ENCODE measurements around the gene SUGCT. TPM values are rescaled to one million over a fixed set of nuclear protein-coding genes. Genes with fewer than 3 reads are reported as not detected.
"Not testable (repeated sequence)": the region's sequence is repeated elsewhere in the genome, so short reads cannot be mapped to it uniquely, and the experiment has no call there.

SUGCT gene
- total RNA-seq, 1 experiment from 2014 or later, result 14.4 TPM

- in situ Hi-C loops (cut with HindIII; ENCODE audit: low pct_unique_long_range_greater_than_20kb, low sequenced_read_pairs), result no loop called here
- DNase-seq (ENCODE audit: low read depth, low spot score), result no peak
These were observed 41.1 kb downstream of the SUGCT start for GRCh38 chr7:40175725-40176510.

- DNase-seq (ENCODE audit: low read depth, low spot score), result no peak
- in situ Hi-C loops (cut with HindIII; ENCODE audit: low pct_unique_long_range_greater_than_20kb, low sequenced_read_pairs), result no loop called here
These were observed 42.3 kb downstream of the SUGCT start for GRCh38 chr7:40177071-40177470.

GRCh38 chr7:40182452-40182851 lies 47.6 kb downstream of the SUGCT start:
- no peak for DNase-seq (ENCODE audit: low read depth, low spot score)
- in situ Hi-C loops (cut with HindIII; ENCODE audit: low pct_unique_long_range_greater_than_20kb, low sequenced_read_pairs), result no loop called here

GRCh38 chr7:40186586-40186985 lies 51.8 kb downstream of the SUGCT start:
- peak; percentile 19 for DNase-seq (ENCODE audit: low read depth, low spot score)
- in situ Hi-C loops (cut with HindIII; ENCODE audit: low pct_unique_long_range_greater_than_20kb, low sequenced_read_pairs), result no loop called here

GRCh38 chr7:40192036-40192435 lies 57.2 kb downstream of the SUGCT start:
- in situ Hi-C loops (cut with HindIII; ENCODE audit: low pct_unique_long_range_greater_than_20kb, low sequenced_read_pairs), result no loop called here
- DNase-seq (ENCODE audit: low read depth, low spot score), result peak; percentile 24

GRCh38 chr7:40194745-40195144 lies 59.9 kb downstream of the SUGCT start:
- in situ Hi-C loops (cut with HindIII; ENCODE audit: low pct_unique_long_range_greater_than_20kb, low sequenced_read_pairs), result no loop called here
- no peak for DNase-seq (ENCODE audit: low read depth, low spot score)

GRCh38 chr7:40197527-40197926 lies 62.7 kb downstream of the SUGCT start:
- in situ Hi-C loops (cut with HindIII; ENCODE audit: low pct_unique_long_range_greater_than_20kb, low sequenced_read_pairs), result no loop called here
- peak; percentile 82 for DNase-seq (ENCODE audit: low read depth, low spot score)

- in situ Hi-C loops (cut with HindIII; ENCODE audit: low pct_unique_long_range_greater_than_20kb, low sequenced_read_pairs), result no loop called here
- peak; percentile 79 for DNase-seq (ENCODE audit: low read depth, low spot score)
These were observed 64.4 kb downstream of the SUGCT start for GRCh38 chr7:40199076-40199802.

GRCh38 chr7:40200791-40201190 lies 66.0 kb downstream of the SUGCT start:
- in situ Hi-C loops (cut with HindIII; ENCODE audit: low pct_unique_long_range_greater_than_20kb, low sequenced_read_pairs), result no loop called here
- DNase-seq (ENCODE audit: low read depth, low spot score), result no peak

GRCh38 chr7:40202851-40203250 lies 68.0 kb downstream of the SUGCT start:
- DNase-seq (ENCODE audit: low read depth, low spot score), result no peak
- in situ Hi-C loops (cut with HindIII; ENCODE audit: low pct_unique_long_range_greater_than_20kb, low sequenced_read_pairs), result no loop called here

GRCh38 chr7:40204581-40204980 lies 69.8 kb downstream of the SUGCT start:
- DNase-seq (ENCODE audit: low read depth, low spot score), result no peak
- in situ Hi-C loops (cut with HindIII; ENCODE audit: low pct_unique_long_range_greater_than_20kb, low sequenced_read_pairs), result no loop called here

- in situ Hi-C loops (cut with HindIII; ENCODE audit: low pct_unique_long_range_greater_than_20kb, low sequenced_read_pairs), result no loop called here
- DNase-seq (ENCODE audit: low read depth, low spot score), result no peak
These were observed 71.2 kb downstream of the SUGCT start for GRCh38 chr7:40205992-40206391.

- DNase-seq (ENCODE audit: low read depth, low spot score), result no peak
- in situ Hi-C loops (cut with HindIII; ENCODE audit: low pct_unique_long_range_greater_than_20kb, low sequenced_read_pairs), result no loop called here
These were observed 76.6 kb downstream of the SUGCT start for GRCh38 chr7:40211276-40212003.

GRCh38 chr7:40213291-40213690 lies 78.5 kb downstream of the SUGCT start:
- no peak for DNase-seq (ENCODE audit: low read depth, low spot score)
- in situ Hi-C loops (cut with HindIII; ENCODE audit: low pct_unique_long_range_greater_than_20kb, low sequenced_read_pairs), result no loop called here

- in situ Hi-C loops (cut with HindIII; ENCODE audit: low pct_unique_long_range_greater_than_20kb, low sequenced_read_pairs), result no loop called here
- no peak for DNase-seq (ENCODE audit: low read depth, low spot score)
These were observed 79.1 kb downstream of the SUGCT start for GRCh38 chr7:40213856-40214255.

GRCh38 chr7:40218612-40219011 lies 83.8 kb downstream of the SUGCT start:
- DNase-seq (ENCODE audit: low read depth, low spot score); in situ Hi-C loops (cut with HindIII; ENCODE audit: low pct_unique_long_range_greater_than_20kb, low sequenced_read_pairs): not testable (repeated sequence)

GRCh38 chr7:40219917-40220316 lies 85.1 kb downstream of the SUGCT start:
- DNase-seq (ENCODE audit: low read depth, low spot score), result no peak
- in situ Hi-C loops (cut with HindIII; ENCODE audit: low pct_unique_long_range_greater_than_20kb, low sequenced_read_pairs), result no loop called here

- no peak for DNase-seq (ENCODE audit: low read depth, low spot score)
- in situ Hi-C loops (cut with HindIII; ENCODE audit: low pct_unique_long_range_greater_than_20kb, low sequenced_read_pairs), result no loop called here
These were observed 85.7 kb downstream of the SUGCT start for GRCh38 chr7:40220421-40220911.
